Superior temporal gyrus (tissue), 1 donor: ENCODE data around the gene SEH1L.
"Not testable (repeated sequence)": the region's sequence is repeated elsewhere in the genome, so short reads cannot be mapped to it uniquely, and the experiment has no call there.

ENCODE experiments used
- DNase-seq: peaks from one replicate; pipeline ENCODE4 v3.0.0-alpha.2; 2016; ENCODE audit errors: extremely low spot score

The SEH1L gene

GRCh38 chr18:12943215-12943614 is 4.6 kb upstream of the SEH1L start:
- DNase-seq: no peak

GRCh38 chr18:12944709-12945108 is 3.1 kb upstream of the SEH1L start:
- no peak for DNase-seq

DNA sequence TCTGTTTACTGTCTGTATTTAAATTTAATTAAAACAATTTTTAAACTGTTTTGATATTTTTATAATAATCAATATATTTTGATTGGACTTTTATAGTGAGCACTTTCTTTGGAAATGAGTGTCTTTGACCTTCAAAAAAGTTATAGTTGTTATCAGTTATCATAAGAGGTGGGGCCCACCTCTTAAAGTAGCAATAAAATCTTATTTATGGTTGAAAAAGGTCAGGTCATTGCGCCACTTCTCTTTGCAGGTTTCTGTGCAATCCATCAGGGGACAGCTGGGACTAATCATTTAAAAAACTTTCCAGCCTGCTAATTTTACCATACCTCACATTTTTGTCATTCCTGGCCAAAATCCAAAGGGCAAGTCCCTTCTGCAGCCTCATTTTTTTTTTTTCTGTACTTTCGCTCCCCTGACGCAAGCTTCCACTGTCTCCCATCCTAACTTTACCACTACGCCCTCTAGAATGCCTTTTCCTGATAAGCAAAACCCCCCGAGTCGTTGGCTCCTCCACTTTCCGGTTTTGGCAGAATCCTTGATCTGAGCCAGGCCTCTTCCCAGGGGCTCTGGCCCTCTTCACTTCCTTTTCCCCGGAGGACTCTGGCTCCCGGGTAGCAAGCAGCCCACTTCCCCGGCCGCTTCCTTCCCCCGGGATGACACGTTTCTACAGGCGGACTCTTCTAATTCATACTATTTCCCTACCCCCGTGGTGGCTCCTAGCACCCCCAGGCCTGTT is 1.1 kb upstream of the SEH1L start:
- DNase-seq: no peak

DNA sequence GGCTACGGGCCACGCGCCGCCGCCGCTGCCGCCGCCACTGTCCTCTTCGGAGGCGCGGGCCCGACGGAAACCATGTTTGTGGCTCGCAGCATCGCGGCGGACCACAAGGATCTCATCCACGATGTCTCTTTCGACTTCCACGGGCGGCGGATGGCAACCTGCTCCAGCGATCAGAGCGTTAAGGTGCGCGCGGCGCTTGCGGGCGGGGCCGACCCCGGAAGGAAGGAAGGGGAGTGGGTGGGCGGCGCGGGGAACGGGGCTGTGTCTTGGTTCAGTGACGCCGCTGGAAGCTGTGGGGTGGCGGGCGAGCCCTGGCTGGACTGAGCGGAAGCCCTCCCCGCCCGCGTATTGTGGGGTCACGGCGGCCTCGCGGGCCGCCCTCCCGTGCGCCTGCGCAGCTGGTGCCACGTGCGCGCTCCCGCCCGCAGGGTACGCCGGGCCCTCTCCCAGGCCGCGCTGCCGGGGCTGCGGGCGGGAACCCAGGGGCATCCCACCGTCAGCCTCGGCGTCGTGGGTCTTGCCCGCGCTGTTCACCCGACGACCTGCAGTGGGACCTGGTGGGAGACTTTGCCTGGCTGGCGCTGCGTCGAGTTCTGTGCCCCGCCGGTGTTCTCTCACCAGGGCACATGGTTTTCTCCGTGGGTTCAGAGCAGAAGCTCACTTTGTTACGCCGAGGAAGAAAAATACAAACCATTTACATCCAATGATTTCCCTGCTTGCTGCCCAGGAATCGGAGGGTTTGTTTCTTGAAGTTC is 416 bp downstream of the SEH1L start:
- peak; percentile 80 for DNase-seq

GRCh38 chr18:12958478-12958877 is 10.7 kb downstream of the SEH1L start:
- DNase-seq: no peak

DNA sequence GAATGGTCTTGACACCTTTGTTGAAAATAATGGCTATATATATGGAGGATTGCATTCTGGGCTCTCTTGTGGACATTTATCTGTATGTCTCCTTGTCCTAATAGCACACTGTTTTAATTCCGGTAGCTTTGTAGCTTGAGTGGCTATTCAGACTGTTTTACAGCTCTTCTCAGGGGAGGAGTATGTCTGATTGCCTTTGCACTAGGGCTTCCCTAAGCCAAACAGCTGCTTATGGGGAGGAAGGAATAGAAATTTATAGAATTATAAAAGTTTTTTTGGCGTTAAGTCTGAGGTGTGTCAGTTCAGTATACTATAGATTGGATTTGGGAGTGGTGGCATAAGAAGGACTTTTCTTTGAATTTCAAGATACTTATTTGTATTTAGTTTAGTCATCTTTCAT is 12.6 kb downstream of the SEH1L start:
- DNase-seq: no peak

DNA sequence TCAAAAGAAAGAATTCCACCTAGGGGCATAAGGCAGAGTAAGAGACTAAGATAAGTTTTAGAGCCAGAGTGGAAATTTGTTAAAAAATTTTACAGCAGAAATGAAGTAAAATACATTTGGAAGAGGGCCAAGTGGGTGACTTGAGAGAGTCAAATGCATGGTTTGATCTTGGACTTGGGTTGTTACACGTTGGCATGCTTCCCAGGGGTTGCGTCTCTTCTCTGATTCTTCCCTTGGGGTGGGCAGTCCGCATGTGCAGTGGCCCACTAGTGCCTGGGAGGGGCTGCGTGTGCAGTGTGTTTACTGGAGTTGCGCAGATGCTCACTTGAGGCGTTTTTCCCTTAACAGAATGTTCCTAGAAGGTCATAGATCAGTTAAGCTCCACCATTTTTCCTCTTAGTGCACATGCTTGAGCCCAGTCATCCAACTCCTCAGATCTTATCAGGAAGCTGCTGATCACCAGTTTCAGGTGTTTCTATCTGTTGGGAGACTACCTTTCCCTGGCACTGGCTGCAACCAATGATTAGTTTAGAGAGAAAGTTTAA is 13.1 kb downstream of the SEH1L start:
- no peak for DNase-seq

- no peak for DNase-seq
These were observed 15.3 kb downstream of the SEH1L start for GRCh38 chr18:12963069-12963468.

- no peak for DNase-seq
These were observed 20.3 kb downstream of the SEH1L start for GRCh38 chr18:12968115-12968514.

- no peak for DNase-seq
These were observed 20.8 kb downstream of the SEH1L start for GRCh38 chr18:12968619-12969018.

- no peak for DNase-seq
These were observed 25.9 kb downstream of the SEH1L start for GRCh38 chr18:12973562-12974213.

GRCh38 chr18:12975488-12975887 is 27.7 kb downstream of the SEH1L start:
- no peak for DNase-seq

DNA sequence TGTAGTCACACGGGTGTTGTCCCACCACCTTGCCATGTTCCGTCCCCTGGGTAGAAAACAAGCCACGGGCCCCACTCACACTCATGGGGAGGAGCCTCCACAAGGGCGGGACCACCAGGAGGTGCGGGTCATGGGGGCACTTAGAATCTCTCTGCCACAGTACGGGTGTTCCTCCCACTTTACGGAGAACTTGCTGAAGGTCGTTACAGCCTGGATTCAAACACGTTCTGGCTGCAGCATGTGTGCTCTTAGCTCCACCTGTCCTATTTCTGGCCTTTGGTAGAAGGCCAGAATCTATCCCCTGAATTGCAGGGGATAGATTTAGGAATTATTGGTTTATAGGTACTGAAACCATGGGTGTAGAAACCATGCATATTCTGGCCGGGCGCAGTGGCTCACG is 28.5 kb downstream of the SEH1L start:
- DNase-seq: no peak

DNA sequence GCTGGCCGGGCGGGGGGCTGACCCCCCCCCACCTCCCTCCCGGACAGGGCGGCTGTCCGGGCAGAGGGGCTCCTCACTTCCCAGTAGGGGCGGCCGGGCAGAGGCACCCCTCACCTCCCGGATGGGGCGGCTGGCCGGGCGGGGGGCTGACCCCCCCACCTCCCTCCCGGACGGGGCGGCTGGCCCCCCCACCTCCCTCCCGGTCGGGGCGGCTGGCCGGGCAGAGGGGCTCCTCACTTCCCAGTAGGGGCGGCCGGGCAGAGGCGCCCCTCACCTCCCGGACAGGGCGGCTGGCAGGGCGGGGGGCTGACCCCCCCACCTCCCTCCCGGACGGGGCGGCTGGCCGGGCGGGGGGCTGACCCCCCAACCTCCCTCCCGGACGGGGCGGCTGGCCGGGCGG is 32.3 kb downstream of the SEH1L start:
- DNase-seq: not testable (repeated sequence)

DNA sequence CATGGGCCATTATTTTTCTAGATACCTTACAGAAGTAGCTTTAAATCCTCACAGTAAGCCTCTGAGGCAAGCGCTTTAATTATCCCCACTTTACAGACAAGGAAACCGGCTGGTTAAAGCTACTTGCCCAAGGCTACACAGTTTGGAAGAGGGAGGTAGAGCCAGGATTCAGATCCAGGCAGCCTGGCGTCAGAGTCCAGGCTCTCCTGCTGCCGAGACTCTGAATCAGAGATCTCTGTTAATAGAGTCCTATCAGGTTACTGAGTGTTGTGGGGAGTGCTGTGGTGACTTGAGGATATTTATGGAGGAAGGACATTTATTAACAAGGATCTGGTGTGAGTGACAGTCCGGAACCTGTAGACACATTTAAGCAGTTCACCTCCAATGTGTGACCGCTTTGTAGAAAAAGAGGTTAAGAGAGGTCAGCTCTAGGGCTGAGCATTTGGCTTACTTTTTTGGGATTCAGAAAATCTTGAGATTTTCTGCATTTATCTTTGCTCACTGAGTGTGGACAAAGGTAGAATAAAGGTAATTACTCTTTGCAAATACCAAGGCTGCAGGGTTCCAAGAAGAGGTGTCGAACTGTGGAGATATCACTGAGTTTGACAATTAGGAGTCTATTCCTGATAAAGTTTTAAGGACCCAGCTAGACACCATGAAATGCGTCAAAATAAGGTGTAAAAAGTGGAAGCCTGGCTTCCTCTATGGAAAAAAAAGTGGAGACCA is 41.7 kb downstream of the SEH1L start:
- no peak for DNase-seq

GRCh38 chr18:12990123-12990475 is 42.3 kb downstream of the SEH1L start:
- no peak for DNase-seq

DNA sequence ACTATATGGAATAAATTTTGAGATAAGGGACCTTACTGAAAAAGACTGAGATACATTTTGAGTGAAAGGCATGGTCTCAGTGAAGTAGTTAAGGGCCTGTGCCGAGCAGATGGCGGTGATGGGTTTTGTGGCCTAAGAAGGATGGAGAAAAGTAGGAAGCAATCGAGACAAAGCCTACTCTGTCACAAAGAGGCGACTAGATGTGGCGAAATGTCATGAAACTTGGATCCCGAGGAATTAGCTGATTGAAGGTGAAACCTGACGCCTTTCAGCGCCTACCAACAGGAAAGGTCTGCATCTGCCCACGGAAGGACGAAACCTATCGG is 42.8 kb downstream of the SEH1L start:
- no peak for DNase-seq

DNA sequence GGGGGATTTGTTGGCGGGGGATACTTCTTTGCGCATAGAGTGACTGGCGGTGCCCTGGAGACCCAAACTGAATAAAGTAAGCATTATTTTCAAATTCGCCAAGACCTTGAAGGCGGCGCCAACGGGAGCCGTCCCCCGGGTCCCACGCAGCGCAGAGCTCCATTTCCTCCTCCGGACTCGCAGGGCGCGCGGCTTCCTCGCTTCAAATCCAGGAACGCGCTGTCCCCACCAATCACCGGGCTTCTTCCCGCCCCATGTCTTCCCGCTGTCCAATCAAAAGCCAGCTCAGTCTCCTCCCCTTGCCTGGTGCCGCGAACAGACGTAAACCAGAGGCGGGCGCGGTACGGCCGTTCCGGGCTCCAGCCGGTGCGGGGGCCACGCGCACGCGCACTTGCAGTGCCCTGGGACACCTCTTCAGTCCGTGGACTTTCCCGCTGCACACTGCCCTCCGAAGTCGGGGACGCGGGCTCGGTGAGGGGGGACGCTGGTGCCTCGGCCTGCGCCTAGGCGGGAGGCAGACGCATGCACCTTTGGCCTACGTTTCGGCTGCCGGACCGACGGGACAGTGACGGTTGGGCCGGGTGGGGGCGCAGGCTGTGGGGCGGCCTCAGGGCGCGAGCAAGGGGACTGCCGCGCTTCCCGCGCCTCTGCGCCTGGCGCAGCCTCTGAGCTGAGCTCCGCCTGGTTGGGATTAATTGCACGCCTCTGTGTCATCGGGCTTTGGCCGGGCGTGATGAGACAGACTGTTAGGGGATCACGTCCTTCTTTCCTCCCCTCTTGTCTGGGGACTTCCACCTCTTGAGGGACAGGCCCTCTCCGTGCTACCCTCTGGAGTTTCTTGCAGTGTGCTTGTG is 43.4 kb downstream of the SEH1L start, which contains the start of gene CEP192:
TSS of gene CEP192 (plus strand) at position 396 of the 854 bp plus-strand sequence. CDS start 8,063 bp downstream, outside the sequence.
- DNase-seq: peak; percentile 99

DNA sequence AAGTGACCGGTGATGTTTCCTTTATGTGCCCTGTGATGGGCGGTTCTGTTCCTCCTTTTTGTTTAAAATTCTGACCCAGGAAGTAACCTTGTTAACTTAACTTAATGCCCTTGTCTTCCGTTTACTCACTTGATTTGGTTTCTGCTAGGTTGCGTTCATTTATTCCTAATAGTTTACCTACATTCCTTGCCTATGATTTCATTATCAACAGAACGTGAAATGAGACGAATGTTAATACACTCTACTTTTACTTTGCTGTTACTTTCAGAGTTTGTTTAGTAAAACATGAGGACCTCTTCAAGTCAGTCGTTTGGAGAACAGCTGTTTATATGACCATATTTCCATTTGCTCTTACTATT is 44.0 kb downstream of the SEH1L start:
- DNase-seq: no peak

- no peak for DNase-seq
These were observed 45.6 kb downstream of the SEH1L start for GRCh38 chr18:12993439-12993838.

GRCh38 chr18:12995424-12995823 is 47.6 kb downstream of the SEH1L start:
- DNase-seq: no peak
